PC-9 (cell line): ENCODE results near the gene TLR7.

Source experiments
- EZH2 ChIP-seq: fragments of 200-600 bp; sonication (generic); IDR thresholded peaks from 2 replicates; pipeline ENCODE4 v1.8.0; 2017; ENCODE audit warnings: antibody characterized with exemption, low read depth
- TF ChIP-seq, protein P1 (sequence below): fragments of 200-600 bp; sonication (generic); conservative IDR thresholded peaks from 2 replicates; pipeline ENCODE4 v1.6.1; 2017; ENCODE audit warnings: mixed run types, antibody characterized with exemption, mild to moderate bottlenecking, moderate library complexity

DNA sequence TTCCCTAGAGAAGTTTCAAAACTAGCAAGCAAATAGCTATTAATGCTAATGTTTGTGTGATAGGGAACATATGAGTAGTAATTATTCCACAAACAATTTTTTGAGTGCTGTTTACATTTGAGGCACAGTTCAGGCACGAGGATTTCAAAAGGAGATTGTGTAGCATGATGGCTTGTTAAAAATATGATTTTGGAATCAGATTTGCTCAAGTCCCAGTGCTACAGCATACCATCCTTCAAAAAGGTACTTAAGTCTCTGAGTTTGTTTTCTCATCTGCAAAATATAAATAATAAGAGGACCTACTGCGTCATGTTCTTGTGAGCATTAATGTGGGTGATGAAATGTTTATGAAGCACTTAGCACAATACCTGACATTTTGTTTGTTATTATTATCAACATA lies 50.9 kb downstream of the TLR7 start:
- TF ChIP-seq, protein P1, sequence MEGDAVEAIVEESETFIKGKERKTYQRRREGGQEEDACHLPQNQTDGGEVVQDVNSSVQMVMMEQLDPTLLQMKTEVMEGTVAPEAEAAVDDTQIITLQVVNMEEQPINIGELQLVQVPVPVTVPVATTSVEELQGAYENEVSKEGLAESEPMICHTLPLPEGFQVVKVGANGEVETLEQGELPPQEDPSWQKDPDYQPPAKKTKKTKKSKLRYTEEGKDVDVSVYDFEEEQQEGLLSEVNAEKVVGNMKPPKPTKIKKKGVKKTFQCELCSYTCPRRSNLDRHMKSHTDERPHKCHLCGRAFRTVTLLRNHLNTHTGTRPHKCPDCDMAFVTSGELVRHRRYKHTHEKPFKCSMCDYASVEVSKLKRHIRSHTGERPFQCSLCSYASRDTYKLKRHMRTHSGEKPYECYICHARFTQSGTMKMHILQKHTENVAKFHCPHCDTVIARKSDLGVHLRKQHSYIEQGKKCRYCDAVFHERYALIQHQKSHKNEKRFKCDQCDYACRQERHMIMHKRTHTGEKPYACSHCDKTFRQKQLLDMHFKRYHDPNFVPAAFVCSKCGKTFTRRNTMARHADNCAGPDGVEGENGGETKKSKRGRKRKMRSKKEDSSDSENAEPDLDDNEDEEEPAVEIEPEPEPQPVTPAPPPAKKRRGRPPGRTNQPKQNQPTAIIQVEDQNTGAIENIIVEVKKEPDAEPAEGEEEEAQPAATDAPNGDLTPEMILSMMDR = no peak
- no peak for TF ChIP-seq EZH2
